IMR-90 (cell line): ENCODE data around the gene C1orf159. TPM values are rescaled to one million over a fixed set of nuclear protein-coding genes. Genes with fewer than 3 reads are reported as not detected.
A peak's percentile ranks its signal among the peaks of the same experiment; 100 is the strongest.

ENCODE experiments used
- ATAC-seq: fragments of 200-7000 bp; cut with Tn5 transposase; 2 replicates; pipeline ENCODE4 v1.9.1; 2020; ENCODE audit warnings: low read depth, mild to moderate bottlenecking, moderate library complexity
- BruUV-seq: library from RNA; stranded (reverse); fragments of 400-500 nt; replicated peaks from 2 replicates; lab custom pipeline; 2021; lab: Mats Ljungman, UMichigan
- CTCF ChIA-PET: fragments of 300-600 bp; formaldehyde crosslinking; extraction: SDS; loops from one replicate; lab custom pipeline; 2021; ENCODE audit warnings: antibody characterized with exemption; lab: Yijun Ruan, JAX
- POLR2A ChIA-PET: fragments of 300-600 bp; sonication (Branson Sonifier 250); formaldehyde crosslinking; loops from one replicate; lab custom pipeline; 2022; ENCODE audit warnings: antibody characterized with exemption; ENCODE audit not compliant: unreplicated experiment; lab: Charles Lee
- DNase-seq: peaks from one replicate; pipeline ENCODE4 v3.0.0; 2013
- H2AFZ ChIP-seq: replicated peaks from 2 replicates; pipeline ENCODE3; 2013; ENCODE audit warnings: low read length, mild to moderate bottlenecking; ENCODE audit not compliant: poor library complexity
- H2AK5ac ChIP-seq: 2 replicates; pipeline ENCODE4 v1.6.1; 2013; ENCODE audit warnings: low read depth, low read length, inconsistent platforms
- H2AK9ac ChIP-seq: replicated peaks from 2 replicates; pipeline ENCODE3; 2013; ENCODE audit warnings: mild to moderate bottlenecking, low read depth, low read length, moderate library complexity; ENCODE audit not compliant: poor library complexity
- H2BK120ac ChIP-seq: 2 replicates; pipeline ENCODE4 v1.6.1; 2013; ENCODE audit warnings: low read depth, low read length, inconsistent platforms
- H2BK15ac ChIP-seq: 3 replicates; pipeline ENCODE4 v1.6.1; 2013; ENCODE audit warnings: low read depth, low read length, inconsistent platforms
- H2BK20ac ChIP-seq: 2 replicates; pipeline ENCODE4 v1.6.1; 2013; ENCODE audit warnings: low read depth, mild to moderate bottlenecking, inconsistent platforms, low read length, moderate library complexity
- H2BK5ac ChIP-seq: 2 replicates; pipeline ENCODE4 v1.6.1; 2013; ENCODE audit warnings: mild to moderate bottlenecking, low read depth, low read length, inconsistent platforms; ENCODE audit not compliant: poor library complexity, severe bottlenecking
- H3K14ac ChIP-seq: replicated peaks from 2 replicates; pipeline ENCODE4 v1.6.1; 2013; ENCODE audit warnings: low read depth, low read length, inconsistent platforms
- H3K18ac ChIP-seq: 2 replicates; pipeline ENCODE4 v1.6.1; 2013; ENCODE audit warnings: low read depth, low read length, control low read depth
- H3K23ac ChIP-seq: 2 replicates; pipeline ENCODE4 v1.6.1; 2013; ENCODE audit warnings: low read depth, low read length, inconsistent platforms
- H3K27ac ChIP-seq: 2 replicates; pipeline ENCODE4 v1.5.1; 2013; ENCODE audit warnings: mild to moderate bottlenecking, control low read depth, low read length; ENCODE audit not compliant: insufficient read depth
- H3K27me3 ChIP-seq: 2 replicates; pipeline ENCODE4 v1.6.1; 2013; ENCODE audit warnings: low read length; ENCODE audit not compliant: control insufficient read depth, insufficient read depth
- H3K36me3 ChIP-seq: 2 replicates; pipeline ENCODE4 v1.6.1; 2013; ENCODE audit warnings: low read length, mixed read lengths; ENCODE audit not compliant: control insufficient read depth, insufficient read depth
- H3K4ac ChIP-seq: 2 replicates; pipeline ENCODE4 v1.6.1; 2013; ENCODE audit warnings: low read depth, low read length, inconsistent platforms
- H3K4me1 ChIP-seq: 2 replicates; pipeline ENCODE4 v1.6.1; 2013; ENCODE audit warnings: low read length, mixed read lengths; ENCODE audit not compliant: control insufficient read depth, insufficient read depth
- H3K4me2 ChIP-seq: 2 replicates; pipeline ENCODE4 v1.6.1; 2013; ENCODE audit warnings: low read depth, mild to moderate bottlenecking, control low read depth, low read length, moderate library complexity
- H3K4me3 ChIP-seq: 2 replicates; pipeline ENCODE4 v1.5.1; 2013; ENCODE audit warnings: low read depth, mild to moderate bottlenecking, control low read depth, low read length, moderate library complexity; ENCODE audit not compliant: insufficient read depth
- H3K56ac ChIP-seq: 2 replicates; pipeline ENCODE4 v1.6.1; 2013; ENCODE audit warnings: low read length, inconsistent platforms; ENCODE audit not compliant: insufficient read depth; ENCODE audit errors: extremely low read depth
- H3K79me1 ChIP-seq, 2 experiments: 2 replicates each; pipeline ENCODE4 v1.6.1; 2013; ENCODE audit warnings: low read length in 2 of 2, inconsistent platforms in 1 of 2, low read depth in 1 of 2
- H3K9ac ChIP-seq: 2 replicates; pipeline ENCODE4 v1.6.1; 2013; ENCODE audit warnings: low read depth, low read length, control low read depth
- H3K9me1 ChIP-seq: 2 replicates; pipeline ENCODE4 v1.6.1; 2013; ENCODE audit warnings: low read length, inconsistent platforms; ENCODE audit not compliant: insufficient read depth
- H3K9me3 ChIP-seq: 2 replicates; pipeline ENCODE4 v1.6.1; 2013; ENCODE audit warnings: low read length; ENCODE audit not compliant: control insufficient read depth, insufficient read depth
- H4K20me1 ChIP-seq: 2 replicates; pipeline ENCODE4 v1.6.1; 2013; ENCODE audit warnings: low read length, inconsistent platforms; ENCODE audit not compliant: insufficient read depth
- H4K5ac ChIP-seq: 2 replicates; pipeline ENCODE4 v1.6.1; 2013; ENCODE audit warnings: mild to moderate bottlenecking, low read depth, low read length, control low read depth
- H4K8ac ChIP-seq, 2 experiments: 2 replicates each; pipeline ENCODE4 v1.6.1; 2013; ENCODE audit warnings: low read depth in 2 of 2, low read length in 2 of 2, control low read depth in 1 of 2, inconsistent platforms in 1 of 2
- H4K91ac ChIP-seq: 2 replicates; pipeline ENCODE4 v1.6.1; 2013; ENCODE audit warnings: low read depth, low read length, inconsistent platforms; ENCODE audit not compliant: insufficient read depth
- CHD1 ChIP-seq: IDR thresholded peaks from 2 replicates; pipeline ENCODE4 v1.6.1; 2012; ENCODE audit warnings: low read depth, low read length, improper control_type of control experiment
- whole genome bisulfite sequencing, 2 experiments: methylation state at CpG; one replicate each; pipeline versions ENCODE4 v1.1.5 to v1.1.7; 2013; ENCODE audit warnings: missing lambda C conversion rate in 2 of 2; ENCODE audit not compliant: insufficient read length in 1 of 2; ENCODE audit errors: extremely low coverage in 2 of 2; 5-methylcytosine and 5-hydroxymethylcytosine counted together
- dilution Hi-C: fragments of 300-500 bp; cut with HindIII; formaldehyde crosslinking; loops from one replicate; pipeline ENCODE4 v1.14.3; 2018; ENCODE audit warnings: low sequenced_read_pairs; ENCODE audit not compliant: unreplicated experiment
- in situ Hi-C: fragments of 300-500 bp; cut with MboI; formaldehyde crosslinking; loops from 3 replicates; pipeline ENCODE4 v1.14.3; 2019; ENCODE audit warnings: low sequenced_read_pairs, inconsistent platforms, mixed read lengths
- intact Hi-C: fragments of 100-400 bp; cut with micrococcal nuclease; formaldehyde crosslinking; loops from 2 replicates; pipeline ENCODE4 v1.10.0; 2022
- polyA plus RNA-seq, 3 experiments: library from polyadenylated mRNA; depleted of rRNA; stranded (reverse); fragments of >200 nt; gene quantifications; 2 replicates each; pipeline ENCODE4 v1.2.3, GENCODE V29; 2012; ENCODE audit warnings: low replicate concordance in 1 of 3
- total RNA-seq: library from RNA; depleted of rRNA; stranded (reverse); fragments of >200 nt; gene quantifications from 2 replicates; pipeline ENCODE4 v1.2.3, GENCODE V29; 2012

Gene C1orf159
- total and polyA plus RNA-seq, 2 of the 4 experiments (the other 2 are of a cell fraction): 2.9 to 12.6 TPM

GRCh38 chr1:1129381-1129821 lies 13.5 kb upstream of the C1orf159 start:
- Histone ChIP-seq H2AFZ (peak overlapping the region; percentile 56), H2BK5ac (no peak overlapping the region), H2AK9ac (no peak overlapping the region), H4K8ac (no peak overlapping the region), H4K5ac (no peak overlapping the region), H4K91ac (no peak overlapping the region), H3K27me3 (peaks cover 3% of the 10 kb centered on the region), H3K14ac (no peak overlapping the region), H3K4me1 (no peaks in the 10 kb centered on the region), H2BK15ac (no peak overlapping the region), H3K9me1 (no peaks in the 10 kb centered on the region), H3K27ac (no peak overlapping the region), H3K9me3 (no peaks in the 10 kb centered on the region), H2AK5ac (no peak overlapping the region), H3K4me3 (no peak overlapping the region), H3K9ac (no peak overlapping the region), H2BK20ac (no peak overlapping the region), H3K36me3 (no peaks in the 10 kb centered on the region), H3K56ac (no peak overlapping the region), H3K79me1 (no peaks in the 10 kb centered on the region), H4K20me1 (no peaks in the 10 kb centered on the region), H2BK120ac (no peak overlapping the region), H3K23ac (no peak overlapping the region), H3K4me2 (no peak overlapping the region), H3K4ac (no peak overlapping the region), H3K18ac (no peak overlapping the region)
- in situ Hi-C loops: no loop called here
- DNase-seq: no peak
- ChIA-PET POLR2A (no interaction called here), CTCF (no interaction called here)
- no TSS peak for BruUV-seq
- dilution Hi-C loops: no loop called here
- 77% methylated on average over 8 of the region's 19 CpGs; no CpG with 5 or more reads in 1 of the 2 experiments for WGBS, 2 experiments
- no peak for ATAC-seq
- TF ChIP-seq CHD1: no peak
- intact Hi-C loops: no loop called here
